COLO668 (cell line): ENCODE data around the gene TMF1.

Experiments
- DNase-seq: peaks from one replicate; lab custom pipeline; 2025; ENCODE audit not compliant: unreplicated experiment; lab: John Stamatoyannopoulos, UW

Gene TMF1

GRCh38 chr3:69080233-69080920, 28.2 kb upstream of the TMF1 start, which contains the start of gene UBA3:
Gene UBA3, minus strand, starts transcription at chr3:69080365. Its CDS starts 12 bp downstream, at chr3:69080353.
- peak; percentile 86 for DNase-seq

GRCh38 chr3:69079269-69080159, 27.4 kb upstream of the TMF1 start:
- peak; percentile 17 for DNase-seq

GRCh38 chr3:69072928-69073327, 20.8 kb upstream of the TMF1 start:
- no peak for DNase-seq

GRCh38 chr3:69066121-69066520, 14.0 kb upstream of the TMF1 start:
- DNase-seq, result no peak

DNA sequence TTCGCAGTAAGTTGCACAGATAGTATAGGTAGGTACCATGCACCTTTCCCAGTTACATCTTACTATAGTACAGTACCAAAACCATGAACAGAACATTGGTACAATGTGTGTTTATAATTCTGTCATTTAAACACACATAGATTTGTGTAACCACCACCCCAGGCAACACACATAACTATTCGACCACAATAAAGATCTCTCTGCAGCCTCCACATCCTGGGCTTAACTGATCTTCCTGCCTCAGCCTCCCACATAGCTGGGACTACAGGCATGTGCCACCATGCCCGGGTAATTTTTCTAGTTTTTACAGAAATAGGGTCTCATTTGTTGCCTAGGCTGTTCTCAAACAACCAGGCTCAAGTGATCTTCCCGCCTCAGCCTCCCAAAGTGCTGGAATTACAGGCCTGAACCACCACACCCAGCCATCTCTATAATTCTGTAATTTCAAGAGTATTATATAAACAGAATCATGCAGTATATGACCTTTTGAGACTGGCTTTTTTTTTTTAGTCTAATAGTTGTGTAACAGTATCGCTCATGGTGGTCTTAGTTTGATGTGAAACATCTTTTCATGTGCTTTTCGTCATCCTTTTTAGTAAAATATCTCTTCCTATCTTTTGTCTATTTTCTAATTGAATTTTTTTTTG, 13.3 kb upstream of the TMF1 start:
- DNase-seq, result no peak

- DNase-seq, result no peak
Measured at GRCh38 chr3:69063636-69064035, 11.5 kb upstream of the TMF1 start.

GRCh38 chr3:69059688-69060087, 7.6 kb upstream of the TMF1 start:
- no peak for DNase-seq

- no peak for DNase-seq
Measured at GRCh38 chr3:69058947-69059224, 6.8 kb upstream of the TMF1 start.

DNA sequence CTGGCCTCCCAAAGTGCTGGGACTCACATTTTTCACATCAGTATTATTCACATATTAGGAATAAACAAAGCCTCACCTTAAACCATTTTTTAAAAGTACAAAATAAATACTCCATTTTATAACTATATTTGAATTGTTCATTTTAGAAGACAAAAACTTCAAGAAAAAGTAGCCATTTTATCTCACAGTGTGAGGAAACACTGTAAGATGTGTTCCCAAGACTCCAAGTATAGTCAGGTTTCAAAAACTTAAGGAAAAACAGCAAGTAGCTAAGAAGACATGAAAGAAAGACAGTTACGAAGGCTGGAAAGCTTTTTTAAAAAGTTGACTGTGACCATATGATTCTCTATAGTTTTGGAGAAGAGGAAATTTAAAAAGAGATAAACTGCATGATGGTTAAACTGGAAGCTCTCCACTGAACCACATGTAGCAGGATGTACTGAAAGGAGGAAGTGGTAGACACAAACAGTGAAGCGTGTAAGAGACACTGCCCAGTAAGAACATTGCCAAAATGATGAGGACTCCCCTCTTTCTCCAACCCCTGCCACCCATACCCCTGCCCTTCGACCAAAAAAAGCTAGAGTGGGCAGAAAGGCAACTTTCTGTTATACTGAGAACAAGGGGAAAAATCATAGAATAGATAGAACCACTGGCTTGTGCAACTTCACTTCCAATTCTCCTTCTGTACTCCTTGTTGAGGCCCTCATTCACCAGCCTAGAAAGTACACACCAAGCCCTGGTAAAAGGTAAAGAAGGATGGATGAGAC, 6.2 kb upstream of the TMF1 start:
- no peak for DNase-seq

GRCh38 chr3:69052472-69052898, 352 bp upstream of the TMF1 start:
- DNase-seq, result no peak

GRCh38 chr3:69048990-69049389, 3.1 kb downstream of the TMF1 start:
- no peak for DNase-seq

GRCh38 chr3:69044608-69045007, 7.5 kb downstream of the TMF1 start:
- no peak for DNase-seq

- no peak for DNase-seq
Measured at GRCh38 chr3:69033470-69033869, 18.7 kb downstream of the TMF1 start.

DNA sequence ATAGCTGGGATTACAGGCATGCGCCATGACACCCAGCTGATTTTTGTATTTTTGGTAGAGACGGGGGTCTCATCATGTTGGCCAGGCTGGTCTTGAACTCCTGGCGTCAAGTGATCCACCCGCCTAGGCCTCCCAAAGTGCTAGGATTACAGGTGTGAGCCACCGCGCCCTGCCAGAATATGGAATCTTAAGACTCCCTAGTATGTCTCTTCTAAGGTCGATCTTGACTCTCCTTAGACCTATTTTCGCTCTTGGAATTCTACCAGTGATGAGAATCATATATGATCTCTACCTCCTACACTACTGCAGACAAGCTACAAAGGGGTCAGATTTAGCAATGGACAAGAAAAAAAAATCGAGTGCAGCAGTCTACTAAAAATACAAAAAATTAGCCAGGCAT, 19.4 kb downstream of the TMF1 start:
- DNase-seq, result no peak

- DNase-seq, result no peak
Measured at GRCh38 chr3:69032142-69032541, 20.0 kb downstream of the TMF1 start.

- DNase-seq, result no peak
Measured at GRCh38 chr3:69031635-69032034, 20.5 kb downstream of the TMF1 start.

DNA sequence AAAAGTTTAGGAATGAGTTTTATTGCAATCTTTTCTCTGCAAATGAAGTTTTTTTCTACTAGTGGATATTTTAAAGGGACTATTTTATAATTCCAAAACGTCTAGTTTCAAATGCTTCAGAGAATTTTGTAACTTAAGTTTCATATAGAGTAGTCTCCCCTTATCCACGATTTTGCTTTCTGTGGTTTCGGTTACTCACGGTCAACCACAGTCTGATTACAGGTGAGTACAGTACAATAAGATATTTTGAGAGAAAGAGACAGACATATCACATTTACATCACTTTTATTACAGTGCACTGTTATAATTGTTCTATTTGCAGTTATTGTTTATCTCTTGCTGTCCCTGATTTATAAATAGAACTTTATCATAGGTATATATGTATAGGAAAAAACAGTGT, 31.3 kb downstream of the TMF1 start:
- DNase-seq, result no peak

- DNase-seq, result no peak
Measured at GRCh38 chr3:69020424-69020823, 31.7 kb downstream of the TMF1 start.

DNA sequence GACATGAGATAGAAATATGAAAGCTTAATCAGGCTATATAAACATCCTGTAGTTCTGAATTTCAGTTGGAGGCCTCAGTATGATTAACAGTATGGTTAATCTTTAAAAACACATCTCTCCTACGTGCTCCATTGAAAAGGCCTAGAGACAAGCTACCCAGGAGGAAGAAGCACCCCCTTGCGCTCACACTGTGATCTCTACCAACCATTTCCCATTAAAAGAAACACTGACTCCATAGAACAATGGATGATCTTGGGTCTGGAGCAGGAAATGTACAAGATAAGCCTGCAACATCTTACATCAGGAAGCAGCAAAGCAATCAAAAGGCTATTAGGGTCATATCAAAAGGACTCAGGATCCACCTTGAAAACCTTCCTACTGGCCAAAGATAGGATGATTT, 35.2 kb downstream of the TMF1 start:
- DNase-seq, result no peak

GRCh38 chr3:69016102-69016501, 36.0 kb downstream of the TMF1 start:
- no peak for DNase-seq

DNA sequence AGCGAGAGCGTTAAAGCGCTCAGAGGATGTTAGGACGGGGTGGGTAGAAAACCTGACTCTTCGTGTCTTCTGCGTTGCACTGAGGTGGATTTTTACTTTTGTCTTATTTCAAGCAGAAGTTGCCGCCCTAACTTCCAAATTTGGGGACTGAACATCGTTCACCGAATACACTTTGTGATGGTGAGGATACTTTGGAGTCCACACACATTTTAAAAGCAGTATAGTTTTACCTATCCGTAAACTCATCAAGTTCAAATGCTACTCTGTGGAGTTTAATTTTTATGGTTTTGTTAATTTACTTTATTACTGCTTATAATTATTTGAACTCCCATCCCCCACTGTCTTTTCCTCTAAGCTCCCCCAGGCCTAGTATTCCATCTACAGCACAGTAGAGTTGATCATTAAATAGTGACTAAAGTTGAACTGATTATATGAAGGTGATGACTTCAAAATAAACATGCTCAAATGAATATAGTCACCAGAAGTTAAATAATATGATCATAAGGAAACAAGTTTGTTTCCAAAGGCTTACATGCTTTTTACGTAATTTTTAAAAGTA, 38.0 kb downstream of the TMF1 start:
- no peak for DNase-seq
